HG03457 (cell line): ENCODE results near the gene ZFYVE9.
A peak's percentile ranks its signal among the peaks of the same experiment; 100 is the strongest.
"Not testable (repeated sequence)": the region's sequence is repeated elsewhere in the genome, so short reads cannot be mapped to it uniquely, and the experiment has no call there.

Experiments
- ATAC-seq: cut with Tn5 transposase; IDR thresholded peaks from one replicate; pipeline ENCODE4 v1.9.1; 2021; ENCODE audit warnings: moderate number of reproducible peaks; ENCODE audit not compliant: unreplicated experiment

The ZFYVE9 gene, protein sequence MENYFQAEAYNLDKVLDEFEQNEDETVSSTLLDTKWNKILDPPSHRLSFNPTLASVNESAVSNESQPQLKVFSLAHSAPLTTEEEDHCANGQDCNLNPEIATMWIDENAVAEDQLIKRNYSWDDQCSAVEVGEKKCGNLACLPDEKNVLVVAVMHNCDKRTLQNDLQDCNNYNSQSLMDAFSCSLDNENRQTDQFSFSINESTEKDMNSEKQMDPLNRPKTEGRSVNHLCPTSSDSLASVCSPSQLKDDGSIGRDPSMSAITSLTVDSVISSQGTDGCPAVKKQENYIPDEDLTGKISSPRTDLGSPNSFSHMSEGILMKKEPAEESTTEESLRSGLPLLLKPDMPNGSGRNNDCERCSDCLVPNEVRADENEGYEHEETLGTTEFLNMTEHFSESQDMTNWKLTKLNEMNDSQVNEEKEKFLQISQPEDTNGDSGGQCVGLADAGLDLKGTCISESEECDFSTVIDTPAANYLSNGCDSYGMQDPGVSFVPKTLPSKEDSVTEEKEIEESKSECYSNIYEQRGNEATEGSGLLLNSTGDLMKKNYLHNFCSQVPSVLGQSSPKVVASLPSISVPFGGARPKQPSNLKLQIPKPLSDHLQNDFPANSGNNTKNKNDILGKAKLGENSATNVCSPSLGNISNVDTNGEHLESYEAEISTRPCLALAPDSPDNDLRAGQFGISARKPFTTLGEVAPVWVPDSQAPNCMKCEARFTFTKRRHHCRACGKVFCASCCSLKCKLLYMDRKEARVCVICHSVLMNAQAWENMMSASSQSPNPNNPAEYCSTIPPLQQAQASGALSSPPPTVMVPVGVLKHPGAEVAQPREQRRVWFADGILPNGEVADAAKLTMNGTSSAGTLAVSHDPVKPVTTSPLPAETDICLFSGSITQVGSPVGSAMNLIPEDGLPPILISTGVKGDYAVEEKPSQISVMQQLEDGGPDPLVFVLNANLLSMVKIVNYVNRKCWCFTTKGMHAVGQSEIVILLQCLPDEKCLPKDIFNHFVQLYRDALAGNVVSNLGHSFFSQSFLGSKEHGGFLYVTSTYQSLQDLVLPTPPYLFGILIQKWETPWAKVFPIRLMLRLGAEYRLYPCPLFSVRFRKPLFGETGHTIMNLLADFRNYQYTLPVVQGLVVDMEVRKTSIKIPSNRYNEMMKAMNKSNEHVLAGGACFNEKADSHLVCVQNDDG (N-terminal part only)

DNA sequence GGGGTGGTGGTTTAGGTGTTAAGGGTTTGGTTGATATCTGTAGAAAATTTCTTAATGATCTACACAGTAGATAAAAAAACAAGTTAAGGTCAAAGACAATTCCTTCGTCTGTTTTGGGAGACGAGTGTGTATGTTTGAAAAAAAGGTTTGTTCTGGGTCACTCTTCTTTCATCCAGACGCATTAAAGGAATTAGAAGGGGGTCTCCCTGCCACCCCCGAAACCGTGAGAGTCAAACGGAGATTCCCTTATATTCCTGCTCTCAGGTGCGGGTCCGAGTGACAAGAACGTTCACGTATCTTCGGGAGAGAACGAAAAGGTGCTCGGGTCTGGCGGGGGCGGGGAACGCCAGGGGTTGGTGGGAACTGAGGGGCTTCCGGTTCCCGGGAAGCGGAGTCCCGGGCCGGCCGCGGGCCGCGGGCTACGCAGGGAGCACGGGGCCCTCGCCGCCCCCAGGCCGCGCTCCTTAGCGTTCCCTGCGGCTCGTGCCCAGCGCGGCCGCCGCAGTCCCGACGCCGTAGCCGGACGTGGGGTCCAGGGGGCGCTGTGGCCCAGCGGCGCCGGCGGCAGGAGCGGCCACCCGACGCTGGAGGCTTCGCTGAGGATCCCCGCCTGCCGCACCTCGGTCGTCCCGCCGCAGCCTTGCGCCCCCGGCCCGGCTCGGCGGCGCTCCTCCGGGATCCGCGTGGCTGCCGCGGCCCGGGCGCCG is at the start of gene ZFYVE9:
TSS of gene ZFYVE9 (plus strand) at position 577 of the 707 bp plus-strand sequence. CDS start 91,118 bp downstream, outside the sequence.
- peak; percentile 57 for ATAC-seq

- ATAC-seq: not testable (repeated sequence)
Measured at GRCh38 chr1:52094300-52094699, 47.6 kb upstream of the ZFYVE9 start.

DNA sequence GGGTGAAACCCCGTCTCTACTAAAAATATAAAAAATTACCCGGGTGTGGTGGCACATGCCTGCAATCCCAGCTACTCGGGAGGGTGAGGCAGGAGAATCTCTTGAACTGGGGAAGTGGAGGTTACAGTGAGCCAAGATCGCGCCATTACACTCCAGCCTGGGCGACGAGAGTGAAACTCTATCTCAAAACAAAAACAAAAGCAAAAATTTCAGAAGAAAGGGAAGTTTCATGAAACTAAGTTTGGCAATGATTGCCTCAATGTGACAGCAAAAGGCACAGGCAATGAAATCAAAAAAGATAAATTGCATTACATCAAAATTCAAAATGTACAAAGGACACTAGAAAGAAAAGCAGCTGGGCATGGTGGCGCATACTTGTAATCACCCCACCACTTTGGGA is 45.7 kb upstream of the ZFYVE9 start:
- ATAC-seq: no peak

- ATAC-seq: no peak
Measured at GRCh38 chr1:52098139-52098871, 43.6 kb upstream of the ZFYVE9 start.

- ATAC-seq: peak; percentile 57
Measured at GRCh38 chr1:52102336-52103013, 39.4 kb upstream of the ZFYVE9 start.

GRCh38 chr1:52111492-52111891 is 30.4 kb upstream of the ZFYVE9 start:
- ATAC-seq: no peak

- no peak for ATAC-seq
Measured at GRCh38 chr1:52112489-52112888, 29.4 kb upstream of the ZFYVE9 start.

- ATAC-seq: no peak
Measured at GRCh38 chr1:52119301-52120079, 22.4 kb upstream of the ZFYVE9 start.

DNA sequence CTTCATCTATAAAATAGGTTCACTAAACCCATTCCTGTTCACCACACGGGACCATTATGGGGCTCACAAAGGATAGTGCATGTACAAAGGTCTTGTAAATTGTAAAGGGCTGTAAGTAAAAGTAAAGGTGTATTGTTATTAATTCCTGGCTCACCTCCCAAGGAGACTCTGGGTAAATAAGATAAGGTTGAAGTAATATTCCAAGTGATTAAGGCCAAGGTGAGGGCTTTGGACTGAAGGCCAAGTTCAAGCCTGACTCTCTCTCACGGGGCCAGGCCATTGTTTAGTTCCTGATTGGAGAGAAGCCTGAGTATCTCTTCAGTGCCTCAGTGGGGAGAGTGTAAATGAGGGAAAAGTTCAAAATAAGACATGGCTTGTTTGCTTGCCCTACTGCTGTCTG is 19.5 kb upstream of the ZFYVE9 start:
- no peak for ATAC-seq

DNA sequence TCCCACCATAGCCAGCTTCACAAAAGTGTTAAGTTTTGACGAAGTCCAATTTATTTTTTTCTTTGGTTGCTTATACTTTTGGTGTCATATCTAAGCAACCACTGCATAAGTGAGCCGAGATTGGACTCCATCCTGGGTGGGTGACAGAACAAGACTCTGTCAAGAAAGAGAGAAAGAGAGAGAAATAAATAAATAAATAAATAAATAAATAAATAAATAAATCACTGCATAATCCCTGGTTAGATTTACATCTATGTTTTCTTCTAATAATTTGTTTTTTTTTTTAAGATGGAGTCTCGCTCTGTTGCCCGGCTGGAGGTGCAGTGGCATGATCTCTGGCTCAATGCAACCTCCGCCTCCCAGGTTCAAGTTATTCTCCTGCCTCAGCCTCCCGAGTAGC is 18.3 kb upstream of the ZFYVE9 start:
- no peak for ATAC-seq

DNA sequence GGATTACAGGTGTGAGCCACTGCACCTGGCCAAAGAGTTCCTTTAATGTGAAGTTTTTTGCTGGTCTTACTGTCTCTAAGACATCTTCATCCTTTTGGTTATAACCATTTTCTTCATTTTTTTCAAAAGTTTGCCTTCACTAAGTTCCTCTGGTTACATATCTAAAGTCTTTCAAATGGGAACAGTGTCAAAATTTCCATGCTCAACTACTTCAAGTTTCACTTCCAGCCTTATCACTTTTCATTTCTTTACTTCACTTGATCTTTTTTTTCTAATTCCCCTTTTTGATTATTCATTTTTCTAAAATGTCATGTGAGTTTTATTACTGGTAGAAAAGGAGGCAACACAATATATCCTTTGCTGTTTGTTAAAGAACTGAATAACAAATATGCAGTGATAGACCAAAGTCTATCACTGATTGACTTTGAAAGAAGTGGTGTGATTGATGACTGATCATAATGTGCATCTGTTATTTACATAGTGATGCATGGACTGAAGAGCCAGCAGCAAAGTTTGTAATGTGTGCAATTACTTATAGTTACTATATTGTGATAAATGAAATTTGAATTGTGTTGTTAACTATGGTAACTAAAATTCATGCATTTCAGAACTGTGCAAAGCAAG is 16.0 kb upstream of the ZFYVE9 start:
- no peak for ATAC-seq

- ATAC-seq: no peak
Measured at GRCh38 chr1:52127181-52128180, 14.4 kb upstream of the ZFYVE9 start.

DNA sequence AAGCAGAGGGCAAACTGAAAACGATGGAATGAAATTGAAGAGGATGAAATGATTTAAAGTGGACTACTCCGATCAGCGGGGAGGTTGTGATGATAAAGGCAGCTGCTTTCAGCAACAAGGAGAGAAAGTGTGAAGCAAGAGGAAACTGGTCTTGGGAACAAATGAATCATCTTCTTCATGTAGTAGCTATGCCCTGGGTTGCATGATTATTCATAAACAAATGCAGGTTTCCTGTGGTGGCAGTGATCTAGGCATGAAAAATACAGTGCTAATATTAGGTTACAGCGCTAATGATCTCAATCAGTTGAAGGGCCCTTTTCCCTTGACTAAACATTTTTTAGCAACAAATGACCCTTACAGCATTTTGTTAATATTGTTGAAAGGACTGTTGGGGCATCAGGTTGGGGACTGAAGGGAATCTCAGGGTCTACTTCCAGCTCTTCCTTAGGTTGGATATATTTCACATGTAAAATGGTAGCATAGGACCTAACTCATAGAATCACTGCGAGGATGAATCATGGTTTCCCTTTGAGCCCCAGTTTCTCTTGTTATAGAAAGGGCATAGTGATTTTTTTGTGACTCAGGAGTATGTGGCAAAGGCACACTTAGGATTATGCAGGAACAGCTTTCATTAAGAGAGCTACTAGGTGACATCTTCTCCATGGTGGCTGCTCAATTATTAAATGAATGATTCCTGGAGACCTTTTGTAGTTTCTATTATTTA is 1.9 kb upstream of the ZFYVE9 start:
- ATAC-seq: no peak

DNA sequence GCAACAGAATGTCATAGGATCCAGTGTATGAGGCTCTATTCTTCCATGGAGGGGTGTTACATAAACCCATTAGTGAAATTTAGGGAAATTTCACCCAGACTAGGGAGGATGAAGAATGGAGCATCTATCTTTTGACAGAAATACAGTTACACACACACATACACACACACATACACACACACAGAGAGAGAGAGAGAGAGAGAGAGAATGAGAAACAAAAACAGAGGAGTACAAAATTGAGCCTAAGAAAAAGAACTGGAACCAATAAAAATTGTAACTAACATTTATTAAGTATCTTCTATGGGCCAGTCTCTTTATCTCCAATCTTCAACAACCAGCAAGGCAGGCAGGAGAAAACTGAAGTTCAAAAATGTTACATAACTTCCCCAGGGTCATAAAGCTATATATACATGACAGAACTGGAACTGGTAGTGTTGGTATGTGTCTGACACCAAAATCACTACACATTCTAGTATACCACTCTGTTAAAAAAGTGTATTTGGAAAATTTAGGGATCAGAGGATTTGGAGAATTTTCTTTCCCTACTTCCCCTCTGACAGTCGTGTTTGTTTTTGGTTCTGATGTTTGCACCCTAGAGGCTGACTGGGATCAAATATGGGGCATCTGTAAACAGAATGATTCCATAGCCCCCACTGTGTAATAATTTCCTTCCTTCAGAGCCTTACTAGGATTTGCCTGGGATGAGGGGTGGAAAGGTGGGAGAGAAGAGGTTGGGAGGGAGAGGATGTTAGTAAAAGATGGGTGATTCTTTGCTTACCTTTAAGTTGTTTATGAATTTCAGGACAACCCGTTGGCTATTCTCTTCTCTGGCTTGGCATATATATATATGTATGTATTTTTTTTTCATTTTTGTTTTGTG is 1.0 kb upstream of the ZFYVE9 start:
- no peak for ATAC-seq
